NCI-H2196 (cell line): Measurements from ENCODE around the gene CEP192.
"Not testable (repeated sequence)": the region's sequence is repeated elsewhere in the genome, so short reads cannot be mapped to it uniquely, and the experiment has no call there.

Experiments used
- DNase-seq: peaks from one replicate; lab custom pipeline; 2025; ENCODE audit not compliant: unreplicated experiment; lab: John Stamatoyannopoulos, UW

Gene CEP192

DNA sequence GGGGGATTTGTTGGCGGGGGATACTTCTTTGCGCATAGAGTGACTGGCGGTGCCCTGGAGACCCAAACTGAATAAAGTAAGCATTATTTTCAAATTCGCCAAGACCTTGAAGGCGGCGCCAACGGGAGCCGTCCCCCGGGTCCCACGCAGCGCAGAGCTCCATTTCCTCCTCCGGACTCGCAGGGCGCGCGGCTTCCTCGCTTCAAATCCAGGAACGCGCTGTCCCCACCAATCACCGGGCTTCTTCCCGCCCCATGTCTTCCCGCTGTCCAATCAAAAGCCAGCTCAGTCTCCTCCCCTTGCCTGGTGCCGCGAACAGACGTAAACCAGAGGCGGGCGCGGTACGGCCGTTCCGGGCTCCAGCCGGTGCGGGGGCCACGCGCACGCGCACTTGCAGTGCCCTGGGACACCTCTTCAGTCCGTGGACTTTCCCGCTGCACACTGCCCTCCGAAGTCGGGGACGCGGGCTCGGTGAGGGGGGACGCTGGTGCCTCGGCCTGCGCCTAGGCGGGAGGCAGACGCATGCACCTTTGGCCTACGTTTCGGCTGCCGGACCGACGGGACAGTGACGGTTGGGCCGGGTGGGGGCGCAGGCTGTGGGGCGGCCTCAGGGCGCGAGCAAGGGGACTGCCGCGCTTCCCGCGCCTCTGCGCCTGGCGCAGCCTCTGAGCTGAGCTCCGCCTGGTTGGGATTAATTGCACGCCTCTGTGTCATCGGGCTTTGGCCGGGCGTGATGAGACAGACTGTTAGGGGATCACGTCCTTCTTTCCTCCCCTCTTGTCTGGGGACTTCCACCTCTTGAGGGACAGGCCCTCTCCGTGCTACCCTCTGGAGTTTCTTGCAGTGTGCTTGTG is at the start of gene CEP192:
CEP192 (plus strand) TSS at position 396 of the 854 bp plus-strand sequence. CDS start 8,063 bp downstream, outside the sequence.
- peak; percentile 99 for DNase-seq

DNA sequence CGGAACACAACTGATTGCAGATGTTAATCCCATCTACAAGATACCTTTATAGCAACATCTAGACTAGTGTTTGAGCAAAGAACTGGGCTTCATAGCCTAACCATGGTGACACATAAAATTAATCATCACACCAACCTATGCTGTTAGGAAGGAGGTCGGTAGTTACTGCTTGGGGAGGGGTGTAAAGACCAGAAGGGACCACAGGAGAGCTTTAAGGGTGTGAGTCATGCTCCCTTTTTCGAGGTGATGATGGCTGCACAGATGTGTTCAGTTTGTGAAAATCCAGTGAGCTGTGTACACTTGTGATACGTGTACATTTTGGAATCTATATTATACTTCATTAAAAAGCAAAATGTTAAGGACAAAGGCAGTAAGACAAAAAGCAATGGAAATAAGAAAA is 47.9 kb upstream of the CEP192 start:
- no peak for DNase-seq

DNA sequence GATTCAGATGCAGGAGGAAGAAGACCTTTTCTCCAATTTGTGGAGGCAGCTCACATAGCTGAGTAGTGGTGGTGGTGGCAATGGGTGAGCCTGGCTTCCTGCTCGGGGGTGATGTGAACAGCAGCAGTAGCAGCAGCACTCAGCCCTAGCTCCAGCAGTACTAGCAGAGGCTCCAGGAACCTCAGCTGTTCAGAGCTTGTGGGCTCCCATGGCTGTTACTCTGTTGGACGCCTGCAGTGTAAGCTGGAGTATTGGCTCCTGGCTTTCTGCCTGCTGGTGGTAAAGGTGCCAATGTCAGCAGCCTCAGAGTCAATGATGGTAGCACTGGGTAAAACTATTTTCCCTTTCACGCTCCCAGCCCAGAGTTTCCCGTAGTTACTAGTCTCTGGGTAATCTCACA is 46.5 kb upstream of the CEP192 start:
- peak; percentile 68 for DNase-seq

DNA sequence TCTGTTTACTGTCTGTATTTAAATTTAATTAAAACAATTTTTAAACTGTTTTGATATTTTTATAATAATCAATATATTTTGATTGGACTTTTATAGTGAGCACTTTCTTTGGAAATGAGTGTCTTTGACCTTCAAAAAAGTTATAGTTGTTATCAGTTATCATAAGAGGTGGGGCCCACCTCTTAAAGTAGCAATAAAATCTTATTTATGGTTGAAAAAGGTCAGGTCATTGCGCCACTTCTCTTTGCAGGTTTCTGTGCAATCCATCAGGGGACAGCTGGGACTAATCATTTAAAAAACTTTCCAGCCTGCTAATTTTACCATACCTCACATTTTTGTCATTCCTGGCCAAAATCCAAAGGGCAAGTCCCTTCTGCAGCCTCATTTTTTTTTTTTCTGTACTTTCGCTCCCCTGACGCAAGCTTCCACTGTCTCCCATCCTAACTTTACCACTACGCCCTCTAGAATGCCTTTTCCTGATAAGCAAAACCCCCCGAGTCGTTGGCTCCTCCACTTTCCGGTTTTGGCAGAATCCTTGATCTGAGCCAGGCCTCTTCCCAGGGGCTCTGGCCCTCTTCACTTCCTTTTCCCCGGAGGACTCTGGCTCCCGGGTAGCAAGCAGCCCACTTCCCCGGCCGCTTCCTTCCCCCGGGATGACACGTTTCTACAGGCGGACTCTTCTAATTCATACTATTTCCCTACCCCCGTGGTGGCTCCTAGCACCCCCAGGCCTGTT is 44.4 kb upstream of the CEP192 start:
- peak; percentile 37 for DNase-seq

DNA sequence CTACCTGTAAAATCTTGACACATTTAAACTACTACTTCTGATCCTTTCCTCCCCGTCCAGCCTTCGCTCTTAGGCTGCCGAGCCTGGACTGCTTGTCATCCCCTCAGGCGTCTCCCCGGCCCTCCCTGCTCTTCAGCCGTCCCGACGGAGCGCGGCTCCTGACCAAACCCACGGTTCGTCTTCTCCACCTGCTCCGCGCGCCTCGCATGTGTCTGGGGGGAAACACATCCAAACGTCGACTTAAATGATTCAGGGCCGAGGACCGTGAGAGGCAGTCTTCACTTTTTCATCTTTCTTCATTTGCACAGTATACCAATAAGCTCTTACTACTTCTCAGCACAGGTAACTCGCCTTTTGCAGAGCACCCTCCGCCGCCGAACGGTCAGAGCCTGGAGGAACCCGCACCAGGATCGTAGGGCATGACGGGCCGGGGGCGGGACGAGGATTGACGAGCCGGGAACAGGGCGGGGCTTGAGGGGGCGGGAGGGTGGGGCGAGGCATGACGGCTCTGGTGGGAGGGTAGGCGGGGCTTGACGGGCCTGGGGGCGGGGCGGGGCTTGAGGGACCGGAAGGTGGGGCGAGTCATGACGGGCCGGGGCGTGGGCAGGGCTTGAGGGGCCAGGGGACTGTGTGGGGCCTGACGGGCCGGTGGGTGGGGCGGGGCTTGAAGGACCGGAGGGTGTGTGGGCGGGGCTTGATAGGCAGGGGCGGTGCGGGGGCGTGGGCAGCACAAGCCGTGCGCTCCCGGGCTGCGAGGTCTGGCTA is 43.7 kb upstream of the CEP192 start, which contains the start of gene SEH1L:
SEH1L (plus strand) TSS at position 727 of the 765 bp plus-strand sequence. CDS start 111 bp downstream, outside the sequence.
- DNase-seq, result peak; percentile 99

DNA sequence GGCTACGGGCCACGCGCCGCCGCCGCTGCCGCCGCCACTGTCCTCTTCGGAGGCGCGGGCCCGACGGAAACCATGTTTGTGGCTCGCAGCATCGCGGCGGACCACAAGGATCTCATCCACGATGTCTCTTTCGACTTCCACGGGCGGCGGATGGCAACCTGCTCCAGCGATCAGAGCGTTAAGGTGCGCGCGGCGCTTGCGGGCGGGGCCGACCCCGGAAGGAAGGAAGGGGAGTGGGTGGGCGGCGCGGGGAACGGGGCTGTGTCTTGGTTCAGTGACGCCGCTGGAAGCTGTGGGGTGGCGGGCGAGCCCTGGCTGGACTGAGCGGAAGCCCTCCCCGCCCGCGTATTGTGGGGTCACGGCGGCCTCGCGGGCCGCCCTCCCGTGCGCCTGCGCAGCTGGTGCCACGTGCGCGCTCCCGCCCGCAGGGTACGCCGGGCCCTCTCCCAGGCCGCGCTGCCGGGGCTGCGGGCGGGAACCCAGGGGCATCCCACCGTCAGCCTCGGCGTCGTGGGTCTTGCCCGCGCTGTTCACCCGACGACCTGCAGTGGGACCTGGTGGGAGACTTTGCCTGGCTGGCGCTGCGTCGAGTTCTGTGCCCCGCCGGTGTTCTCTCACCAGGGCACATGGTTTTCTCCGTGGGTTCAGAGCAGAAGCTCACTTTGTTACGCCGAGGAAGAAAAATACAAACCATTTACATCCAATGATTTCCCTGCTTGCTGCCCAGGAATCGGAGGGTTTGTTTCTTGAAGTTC is 42.9 kb upstream of the CEP192 start:
- peak; percentile 97 for DNase-seq

DNA sequence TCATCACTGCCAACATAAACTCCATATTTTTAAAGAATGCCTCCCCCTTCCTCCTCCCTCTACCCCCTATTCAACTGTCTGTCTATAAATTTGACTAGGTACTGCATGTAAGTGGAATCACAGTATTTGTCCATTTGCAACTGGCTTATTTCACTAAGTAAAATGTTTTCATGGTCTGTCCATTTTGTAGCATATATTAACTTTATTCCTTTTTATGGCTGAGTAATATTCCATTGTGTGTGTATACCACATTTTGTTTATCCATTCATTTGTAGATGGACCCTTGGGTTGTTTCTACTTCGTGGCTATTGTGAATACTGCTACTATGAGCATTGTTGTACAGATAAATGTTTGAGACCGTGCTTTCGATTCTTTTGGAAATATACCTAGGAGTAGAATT is 32.7 kb upstream of the CEP192 start:
- no peak for DNase-seq

GRCh38 chr18:12960395-12960794 is 30.8 kb upstream of the CEP192 start:
- DNase-seq, result no peak

DNA sequence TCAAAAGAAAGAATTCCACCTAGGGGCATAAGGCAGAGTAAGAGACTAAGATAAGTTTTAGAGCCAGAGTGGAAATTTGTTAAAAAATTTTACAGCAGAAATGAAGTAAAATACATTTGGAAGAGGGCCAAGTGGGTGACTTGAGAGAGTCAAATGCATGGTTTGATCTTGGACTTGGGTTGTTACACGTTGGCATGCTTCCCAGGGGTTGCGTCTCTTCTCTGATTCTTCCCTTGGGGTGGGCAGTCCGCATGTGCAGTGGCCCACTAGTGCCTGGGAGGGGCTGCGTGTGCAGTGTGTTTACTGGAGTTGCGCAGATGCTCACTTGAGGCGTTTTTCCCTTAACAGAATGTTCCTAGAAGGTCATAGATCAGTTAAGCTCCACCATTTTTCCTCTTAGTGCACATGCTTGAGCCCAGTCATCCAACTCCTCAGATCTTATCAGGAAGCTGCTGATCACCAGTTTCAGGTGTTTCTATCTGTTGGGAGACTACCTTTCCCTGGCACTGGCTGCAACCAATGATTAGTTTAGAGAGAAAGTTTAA is 30.2 kb upstream of the CEP192 start:
- DNase-seq, result peak; percentile 18

DNA sequence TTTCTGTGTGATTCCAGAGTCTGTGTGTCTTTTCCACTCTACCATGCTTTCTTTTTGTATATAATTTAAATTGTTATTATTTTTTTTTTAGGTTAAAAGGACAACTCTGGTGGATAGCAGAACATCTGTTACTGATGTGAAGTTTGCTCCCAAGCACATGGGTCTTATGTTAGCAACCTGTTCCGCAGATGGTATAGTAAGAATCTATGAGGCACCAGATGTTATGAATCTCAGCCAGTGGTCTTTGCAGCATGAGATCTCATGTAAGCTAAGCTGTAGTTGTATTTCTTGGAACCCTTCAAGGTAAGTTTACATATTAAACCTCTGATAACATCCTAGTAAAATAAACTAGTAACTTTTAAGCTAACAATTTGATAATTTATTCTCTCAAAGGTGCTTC is 28.1 kb upstream of the CEP192 start:
- no peak for DNase-seq

GRCh38 chr18:12968115-12968514 is 23.0 kb upstream of the CEP192 start:
- DNase-seq, result no peak

GRCh38 chr18:12968619-12969018 is 22.5 kb upstream of the CEP192 start:
- no peak for DNase-seq

DNA sequence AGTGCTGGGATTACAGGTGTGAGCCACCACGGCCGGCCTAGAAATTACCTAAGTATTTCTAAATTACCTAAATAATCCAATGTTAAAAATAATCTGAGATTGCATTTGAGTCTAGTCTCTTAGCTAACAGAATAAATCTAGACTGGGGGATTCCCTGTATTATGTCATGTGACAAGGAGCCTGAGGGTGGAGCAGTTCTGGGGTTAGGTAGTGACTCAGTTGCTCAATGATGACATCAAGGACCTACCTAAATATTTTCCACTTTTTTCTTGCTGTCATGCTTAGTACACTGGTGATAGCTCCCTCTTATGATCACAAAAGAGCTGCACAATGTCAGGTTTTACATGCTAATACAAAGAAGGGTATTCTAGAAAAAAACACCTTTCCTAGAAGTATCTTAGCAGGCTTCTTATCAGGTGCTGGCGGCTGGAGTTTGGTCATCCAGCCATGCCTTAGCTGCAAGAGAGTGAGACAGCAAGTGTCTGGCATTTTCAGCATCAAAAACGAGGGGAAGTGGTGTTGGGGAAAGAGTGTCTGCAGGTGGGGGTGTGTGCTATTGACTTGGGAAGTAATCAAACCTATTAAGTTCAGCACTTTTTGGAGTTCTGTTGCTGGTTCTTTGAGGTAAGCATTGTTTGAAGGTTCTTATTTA is 17.5 kb upstream of the CEP192 start:
- no peak for DNase-seq

- DNase-seq, result no peak
These were observed 15.7 kb upstream of the CEP192 start for GRCh38 chr18:12975488-12975887.

DNA sequence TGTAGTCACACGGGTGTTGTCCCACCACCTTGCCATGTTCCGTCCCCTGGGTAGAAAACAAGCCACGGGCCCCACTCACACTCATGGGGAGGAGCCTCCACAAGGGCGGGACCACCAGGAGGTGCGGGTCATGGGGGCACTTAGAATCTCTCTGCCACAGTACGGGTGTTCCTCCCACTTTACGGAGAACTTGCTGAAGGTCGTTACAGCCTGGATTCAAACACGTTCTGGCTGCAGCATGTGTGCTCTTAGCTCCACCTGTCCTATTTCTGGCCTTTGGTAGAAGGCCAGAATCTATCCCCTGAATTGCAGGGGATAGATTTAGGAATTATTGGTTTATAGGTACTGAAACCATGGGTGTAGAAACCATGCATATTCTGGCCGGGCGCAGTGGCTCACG is 14.9 kb upstream of the CEP192 start:
- no peak for DNase-seq

DNA sequence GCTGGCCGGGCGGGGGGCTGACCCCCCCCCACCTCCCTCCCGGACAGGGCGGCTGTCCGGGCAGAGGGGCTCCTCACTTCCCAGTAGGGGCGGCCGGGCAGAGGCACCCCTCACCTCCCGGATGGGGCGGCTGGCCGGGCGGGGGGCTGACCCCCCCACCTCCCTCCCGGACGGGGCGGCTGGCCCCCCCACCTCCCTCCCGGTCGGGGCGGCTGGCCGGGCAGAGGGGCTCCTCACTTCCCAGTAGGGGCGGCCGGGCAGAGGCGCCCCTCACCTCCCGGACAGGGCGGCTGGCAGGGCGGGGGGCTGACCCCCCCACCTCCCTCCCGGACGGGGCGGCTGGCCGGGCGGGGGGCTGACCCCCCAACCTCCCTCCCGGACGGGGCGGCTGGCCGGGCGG is 11.1 kb upstream of the CEP192 start:
- not testable (repeated sequence) for DNase-seq

DNA sequence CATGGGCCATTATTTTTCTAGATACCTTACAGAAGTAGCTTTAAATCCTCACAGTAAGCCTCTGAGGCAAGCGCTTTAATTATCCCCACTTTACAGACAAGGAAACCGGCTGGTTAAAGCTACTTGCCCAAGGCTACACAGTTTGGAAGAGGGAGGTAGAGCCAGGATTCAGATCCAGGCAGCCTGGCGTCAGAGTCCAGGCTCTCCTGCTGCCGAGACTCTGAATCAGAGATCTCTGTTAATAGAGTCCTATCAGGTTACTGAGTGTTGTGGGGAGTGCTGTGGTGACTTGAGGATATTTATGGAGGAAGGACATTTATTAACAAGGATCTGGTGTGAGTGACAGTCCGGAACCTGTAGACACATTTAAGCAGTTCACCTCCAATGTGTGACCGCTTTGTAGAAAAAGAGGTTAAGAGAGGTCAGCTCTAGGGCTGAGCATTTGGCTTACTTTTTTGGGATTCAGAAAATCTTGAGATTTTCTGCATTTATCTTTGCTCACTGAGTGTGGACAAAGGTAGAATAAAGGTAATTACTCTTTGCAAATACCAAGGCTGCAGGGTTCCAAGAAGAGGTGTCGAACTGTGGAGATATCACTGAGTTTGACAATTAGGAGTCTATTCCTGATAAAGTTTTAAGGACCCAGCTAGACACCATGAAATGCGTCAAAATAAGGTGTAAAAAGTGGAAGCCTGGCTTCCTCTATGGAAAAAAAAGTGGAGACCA is 1.6 kb upstream of the CEP192 start:
- no peak for DNase-seq

- DNase-seq, result no peak
These were observed 1.1 kb upstream of the CEP192 start for GRCh38 chr18:12990123-12990475.

GRCh38 chr18:12990641-12990966 is 558 bp upstream of the CEP192 start:
- DNase-seq, result no peak

DNA sequence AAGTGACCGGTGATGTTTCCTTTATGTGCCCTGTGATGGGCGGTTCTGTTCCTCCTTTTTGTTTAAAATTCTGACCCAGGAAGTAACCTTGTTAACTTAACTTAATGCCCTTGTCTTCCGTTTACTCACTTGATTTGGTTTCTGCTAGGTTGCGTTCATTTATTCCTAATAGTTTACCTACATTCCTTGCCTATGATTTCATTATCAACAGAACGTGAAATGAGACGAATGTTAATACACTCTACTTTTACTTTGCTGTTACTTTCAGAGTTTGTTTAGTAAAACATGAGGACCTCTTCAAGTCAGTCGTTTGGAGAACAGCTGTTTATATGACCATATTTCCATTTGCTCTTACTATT is 638 bp downstream of the CEP192 start:
- no peak for DNase-seq
